ENCODE data around the gene ZBTB32.

Gene ZBTB32

DNA sequence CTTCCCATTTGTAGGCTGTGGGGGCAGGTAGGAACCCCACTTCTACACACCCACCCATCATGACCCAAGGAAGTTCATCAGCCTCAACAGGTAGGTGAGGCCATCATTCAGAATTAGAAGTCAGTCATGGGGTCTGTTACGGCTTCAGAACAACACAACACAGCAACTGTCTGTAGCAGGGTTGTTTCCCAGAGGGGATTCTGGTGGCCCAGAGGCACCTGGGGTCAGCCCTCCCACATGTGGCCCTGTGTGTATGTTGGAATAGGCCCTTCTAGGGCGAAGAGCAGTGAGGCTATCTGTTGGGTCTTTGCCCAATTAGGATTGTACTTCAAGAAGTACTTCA lies 34.5 kb downstream of the ZBTB32 start:
- no peak for DNase-seq

DNA sequence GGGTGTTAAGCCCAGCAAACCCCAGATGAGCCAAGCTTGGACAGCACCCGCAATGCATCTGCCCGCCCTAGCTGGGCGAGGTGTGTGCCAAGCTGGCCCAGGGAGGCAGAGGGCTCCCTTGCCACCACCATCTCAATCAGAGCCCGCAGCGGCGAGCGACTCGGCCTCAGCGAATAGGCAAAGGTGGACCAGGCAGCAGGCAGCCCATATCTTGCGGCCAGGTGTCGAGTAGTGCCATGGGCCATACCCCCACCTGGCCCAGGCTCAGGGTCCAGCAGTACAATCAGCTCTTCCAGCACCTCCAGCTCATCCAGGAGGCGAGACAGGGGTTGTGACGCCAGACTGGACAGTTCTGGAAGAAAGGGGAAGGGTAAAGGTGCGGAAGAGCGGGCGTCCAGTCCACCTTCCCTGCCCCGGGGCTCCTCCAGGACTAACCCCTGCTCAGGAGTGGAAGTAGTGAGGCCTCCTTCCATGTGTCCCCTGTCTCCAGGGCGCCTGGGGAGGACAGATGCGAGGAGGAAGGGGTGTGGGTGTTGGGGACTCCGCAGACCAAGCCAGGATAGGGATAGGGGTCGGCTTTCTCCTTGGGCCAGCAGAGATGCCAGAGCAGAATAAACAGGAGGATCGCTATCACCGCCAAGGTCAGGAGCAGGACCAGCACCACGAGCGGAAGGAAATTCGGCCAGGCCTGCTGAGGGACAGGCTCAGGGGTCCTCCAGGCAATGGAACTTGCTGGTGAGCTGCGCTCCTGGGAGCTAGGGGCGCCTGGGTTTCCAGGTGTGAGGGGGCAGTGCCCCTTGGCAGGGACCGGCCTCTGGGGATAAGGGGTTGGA lies 35.1 kb downstream of the ZBTB32 start:
- no peak for DNase-seq

DNA sequence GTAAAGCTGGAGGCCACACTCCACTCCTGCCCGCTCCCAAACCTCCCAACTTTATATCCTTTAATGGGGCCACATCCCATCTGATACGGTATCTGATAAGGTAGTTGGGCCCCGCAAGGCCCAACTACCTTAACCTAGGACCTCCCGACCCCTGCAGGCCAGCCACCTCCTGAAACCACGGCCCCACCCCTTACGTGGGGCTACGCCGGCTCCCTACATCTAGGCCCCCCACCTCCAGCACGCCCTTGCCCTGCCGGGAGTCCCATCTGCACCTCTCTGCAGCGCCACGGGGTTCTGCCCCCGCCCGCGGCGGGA lies 35.7 kb downstream of the ZBTB32 start:
- DNase-seq = no peak

DNA sequence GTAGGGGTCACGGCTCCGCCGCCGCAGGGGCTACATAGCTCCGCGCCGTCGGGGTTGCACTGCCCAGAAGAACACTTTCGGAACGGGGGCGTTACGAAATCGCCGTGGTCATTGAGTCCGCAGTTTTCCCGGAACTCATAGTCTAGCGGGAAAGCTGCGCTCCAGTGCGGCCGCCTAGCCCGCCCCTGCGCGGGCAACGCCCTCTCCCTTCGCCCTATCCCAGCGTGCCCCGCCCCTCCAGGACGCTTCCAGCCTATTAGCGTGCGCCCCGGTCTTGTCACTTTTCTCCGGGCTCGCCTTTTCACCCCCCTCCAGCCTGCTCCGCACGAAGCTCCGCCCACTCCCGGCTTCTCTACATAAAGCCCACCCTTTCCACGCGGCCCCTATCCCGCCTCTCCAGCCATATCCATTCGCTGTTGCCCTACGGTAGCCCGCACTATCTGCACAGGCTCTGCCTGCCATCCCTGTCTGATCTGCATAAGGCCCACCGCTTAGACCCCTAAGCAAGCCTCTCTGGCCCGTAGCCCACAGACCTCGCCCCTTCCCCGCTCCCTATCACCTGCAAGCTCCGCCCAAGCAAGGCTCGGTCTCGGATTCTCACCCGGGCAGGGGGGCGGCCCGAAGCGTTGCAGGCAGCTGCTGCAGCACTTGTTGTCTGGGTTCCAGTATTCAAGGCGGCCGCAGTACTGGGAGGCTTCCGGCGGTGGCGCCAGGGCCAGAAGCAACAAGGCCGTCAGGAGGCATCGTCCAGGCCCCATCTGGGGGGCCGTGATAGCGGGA lies 36.3 kb downstream of the ZBTB32 start:
- peak; percentile 97 for DNase-seq

DNA sequence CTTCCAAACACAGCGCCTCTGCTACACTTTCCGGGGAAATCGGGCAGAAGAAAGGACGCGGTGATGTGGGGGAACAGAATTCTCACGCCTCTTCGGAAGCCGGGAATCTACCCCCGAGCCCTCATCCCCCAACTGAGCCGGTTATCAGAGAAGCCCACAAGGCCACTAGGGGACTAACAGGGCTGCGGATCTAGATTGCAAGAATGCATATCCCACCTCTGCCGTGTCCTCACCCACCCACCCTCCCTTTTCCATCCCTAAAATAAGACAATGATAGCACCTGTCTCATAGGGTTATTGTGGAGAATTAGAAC lies 36.8 kb downstream of the ZBTB32 start:
- DNase-seq = no peak

DNA sequence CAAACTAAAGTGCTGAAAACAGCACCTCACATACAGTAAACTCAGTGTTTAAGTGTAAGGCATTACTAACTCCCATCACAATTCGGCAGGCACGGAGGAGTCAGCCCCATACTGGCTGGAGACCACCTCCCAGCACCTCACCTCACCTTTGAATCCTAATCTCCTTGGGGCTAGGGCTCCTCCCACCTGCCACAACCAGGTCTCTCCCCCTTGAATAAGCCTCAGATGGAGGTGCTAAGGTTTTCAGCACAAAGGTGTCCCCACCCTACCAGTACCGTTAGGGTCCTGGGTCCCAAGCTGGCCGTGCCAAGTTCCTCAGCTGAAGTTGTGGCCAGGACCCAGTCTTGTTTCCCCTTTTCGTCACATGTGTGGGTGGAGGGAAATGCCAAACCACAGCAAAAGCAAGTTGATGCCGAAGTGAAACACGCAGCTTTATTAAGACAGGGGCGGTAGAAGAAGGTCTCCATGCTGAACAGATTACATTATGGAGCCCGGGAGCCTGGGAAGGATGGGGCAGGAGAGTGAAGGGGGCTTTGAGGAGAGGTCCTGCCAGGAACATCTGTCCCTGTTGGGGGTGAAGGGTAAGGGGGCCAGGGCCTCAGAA lies 37.9 kb downstream of the ZBTB32 start, which contains the start of gene IGFLR1:
IGFLR1 (minus strand) TSS at position 332 of the 604 bp plus-strand sequence. CDS start 1,272 bp downstream, outside the sequence.
- peak; percentile 82 for DNase-seq

DNA sequence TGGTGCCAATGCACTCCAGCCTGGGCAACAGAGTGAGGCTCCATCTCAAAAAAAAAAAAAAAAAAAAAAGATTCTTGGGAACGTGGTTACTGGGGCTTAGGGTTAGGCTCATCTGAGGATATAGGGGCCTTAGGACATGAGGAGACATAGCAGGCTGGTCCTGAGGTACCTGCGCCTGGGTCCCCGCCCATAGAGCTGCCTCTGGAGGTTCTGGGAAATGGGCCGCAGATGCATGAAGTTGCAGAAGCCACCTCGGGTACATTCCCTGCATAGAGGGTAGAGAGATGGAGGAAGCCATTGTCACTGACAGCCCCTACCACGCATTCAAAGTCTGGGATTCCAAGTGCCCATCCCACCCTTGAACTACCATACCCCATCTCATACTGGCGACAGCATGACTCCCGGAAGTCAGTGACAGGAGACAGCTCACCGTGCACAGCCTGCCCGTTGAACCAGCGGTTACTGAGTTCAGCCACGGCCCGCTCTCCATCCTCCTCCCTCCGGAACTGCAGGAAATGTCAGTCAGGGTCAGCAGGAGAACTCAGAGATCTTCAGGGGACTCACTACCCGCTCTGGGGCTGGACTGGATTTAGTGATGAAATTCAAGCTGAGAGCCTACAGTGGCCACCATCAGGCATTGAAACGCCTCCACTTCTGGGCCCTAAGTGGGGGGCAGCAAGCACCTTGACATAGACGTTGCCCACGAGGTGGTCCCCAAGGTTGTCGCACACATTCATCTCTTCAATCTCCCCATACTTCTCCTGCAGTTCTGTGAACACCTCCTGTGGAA lies 39.5 kb downstream of the ZBTB32 start:
- no peak for DNase-seq

DNA sequence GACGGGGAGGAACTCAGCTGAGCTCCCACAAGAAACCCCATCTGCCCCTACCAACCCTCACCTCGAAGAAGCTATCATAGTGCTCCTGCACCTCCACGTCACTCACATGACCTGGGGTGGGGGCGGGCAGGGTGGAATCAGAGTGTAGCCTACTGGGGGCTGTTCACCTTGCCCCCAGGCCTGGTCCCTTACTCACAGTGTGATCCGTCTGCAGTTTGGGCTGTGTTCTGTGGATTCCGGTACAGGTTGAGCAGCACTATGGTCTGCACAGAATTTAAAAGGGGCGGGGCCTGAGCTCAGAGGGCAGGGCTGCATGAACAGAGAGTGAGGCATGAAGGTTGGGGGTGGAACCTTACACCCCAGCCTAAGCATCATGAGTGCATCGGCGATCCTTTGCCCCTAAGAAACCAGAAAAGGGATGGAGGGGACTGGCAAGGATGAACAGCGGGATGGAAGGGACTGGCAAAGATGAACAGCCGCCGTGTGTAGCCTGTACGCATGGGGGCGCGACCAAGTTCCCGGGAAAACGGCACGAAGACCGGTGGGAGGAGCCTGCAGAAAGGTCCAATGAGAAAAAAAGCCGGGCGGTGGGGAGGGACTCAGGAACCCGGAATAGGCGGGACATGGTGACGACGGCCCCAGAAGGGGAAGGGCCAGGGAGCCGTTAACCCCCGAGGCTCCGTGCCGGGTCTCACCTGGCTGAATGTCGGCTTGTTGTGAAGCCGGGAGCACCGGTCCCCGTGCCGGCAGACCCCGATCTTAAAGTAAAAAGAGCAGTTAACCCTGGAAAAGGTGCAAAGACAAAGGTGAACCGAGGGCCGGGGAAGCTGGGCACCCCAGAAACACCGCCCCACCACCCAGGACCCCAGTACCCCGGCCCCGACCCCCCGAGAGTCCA lies 40.3 kb downstream of the ZBTB32 start:
- peak; percentile 92 for DNase-seq

DNA sequence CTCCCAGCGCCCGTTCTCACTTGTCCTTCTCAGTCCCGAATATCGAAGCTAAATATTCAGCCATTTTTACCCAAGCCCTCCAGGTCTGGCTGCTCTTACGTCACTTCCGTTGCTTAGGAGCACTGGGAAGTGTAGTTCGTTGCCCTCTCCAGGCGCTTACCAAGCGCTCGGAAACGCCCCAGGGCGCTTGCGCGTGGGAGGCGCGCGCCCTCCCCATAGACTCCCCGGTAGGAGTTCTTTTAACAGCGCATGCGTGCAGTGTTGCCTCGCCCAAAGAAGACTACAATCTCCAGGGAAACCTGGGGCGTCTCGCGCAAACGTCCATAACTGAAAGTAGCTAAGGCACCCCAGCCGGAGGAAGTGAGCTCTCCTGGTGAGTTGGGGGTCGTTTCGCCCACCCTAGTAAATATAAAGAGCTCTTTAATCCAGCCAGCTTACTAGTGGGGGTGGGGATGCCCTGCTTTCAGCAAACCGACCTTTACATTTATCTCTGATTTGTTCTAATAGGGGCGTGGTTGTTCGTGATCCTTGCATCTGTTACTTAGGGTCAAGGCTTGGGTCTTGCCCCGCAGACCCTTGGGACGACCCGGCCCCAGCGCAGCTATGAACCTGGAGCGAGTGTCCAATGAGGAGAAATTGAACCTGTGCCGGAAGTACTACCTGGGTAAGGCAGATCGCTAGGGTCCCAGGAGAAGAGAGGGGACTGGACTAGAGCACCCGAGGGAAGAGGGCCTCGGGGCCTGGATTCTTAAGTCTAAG lies 41.1 kb downstream of the ZBTB32 start, which contains the start of the genes PSENEN and U2AF1L4:
PSENEN (plus strand) TSS at position 324 of the 759 bp plus-strand sequence; CDS start at position 604, 280 bp downstream.
U2AF1L4 (minus strand) TSS at position 91 of the 759 bp plus-strand sequence; CDS start at position 64, 27 bp downstream.
- DNase-seq = peak; percentile 94

DNA sequence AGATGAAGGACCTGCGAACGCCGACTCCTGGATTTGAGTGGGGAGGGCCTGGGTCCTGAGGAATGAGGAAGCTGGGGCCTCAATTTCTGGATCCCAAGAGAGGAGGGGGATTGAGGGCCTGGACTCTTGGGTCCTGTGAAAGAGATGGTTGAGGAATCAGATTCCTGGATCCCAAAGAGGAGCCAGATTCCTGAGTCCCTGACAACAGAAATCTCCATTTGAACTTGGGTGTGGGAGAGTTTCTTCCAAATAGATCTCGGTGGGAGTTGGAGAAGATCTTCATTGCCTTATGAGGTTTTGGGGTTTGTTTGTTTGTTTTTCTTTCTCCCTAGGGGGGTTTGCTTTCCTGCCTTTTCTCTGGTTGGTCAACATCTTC lies 41.7 kb downstream of the ZBTB32 start:
- DNase-seq = no peak

DNA sequence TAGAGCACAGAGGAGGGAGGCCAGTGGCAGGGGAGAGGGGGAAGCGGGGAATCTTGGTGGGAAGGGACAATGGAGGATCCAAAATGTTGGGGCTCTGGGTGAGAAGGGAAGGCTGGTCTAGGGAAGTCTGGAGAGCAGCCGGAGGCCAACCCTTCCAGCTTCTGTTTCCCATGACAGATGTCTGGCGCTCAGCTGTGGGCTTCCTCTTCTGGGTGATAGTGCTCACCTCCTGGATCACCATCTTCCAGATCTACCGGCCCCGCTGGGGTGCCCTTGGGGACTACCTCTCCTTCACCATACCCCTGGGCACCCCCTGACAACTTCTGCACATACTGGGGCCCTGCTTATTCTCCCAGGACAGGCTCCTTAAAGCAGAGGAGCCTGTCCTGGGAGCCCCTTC lies 42.2 kb downstream of the ZBTB32 start:
- DNase-seq = no peak

DNA sequence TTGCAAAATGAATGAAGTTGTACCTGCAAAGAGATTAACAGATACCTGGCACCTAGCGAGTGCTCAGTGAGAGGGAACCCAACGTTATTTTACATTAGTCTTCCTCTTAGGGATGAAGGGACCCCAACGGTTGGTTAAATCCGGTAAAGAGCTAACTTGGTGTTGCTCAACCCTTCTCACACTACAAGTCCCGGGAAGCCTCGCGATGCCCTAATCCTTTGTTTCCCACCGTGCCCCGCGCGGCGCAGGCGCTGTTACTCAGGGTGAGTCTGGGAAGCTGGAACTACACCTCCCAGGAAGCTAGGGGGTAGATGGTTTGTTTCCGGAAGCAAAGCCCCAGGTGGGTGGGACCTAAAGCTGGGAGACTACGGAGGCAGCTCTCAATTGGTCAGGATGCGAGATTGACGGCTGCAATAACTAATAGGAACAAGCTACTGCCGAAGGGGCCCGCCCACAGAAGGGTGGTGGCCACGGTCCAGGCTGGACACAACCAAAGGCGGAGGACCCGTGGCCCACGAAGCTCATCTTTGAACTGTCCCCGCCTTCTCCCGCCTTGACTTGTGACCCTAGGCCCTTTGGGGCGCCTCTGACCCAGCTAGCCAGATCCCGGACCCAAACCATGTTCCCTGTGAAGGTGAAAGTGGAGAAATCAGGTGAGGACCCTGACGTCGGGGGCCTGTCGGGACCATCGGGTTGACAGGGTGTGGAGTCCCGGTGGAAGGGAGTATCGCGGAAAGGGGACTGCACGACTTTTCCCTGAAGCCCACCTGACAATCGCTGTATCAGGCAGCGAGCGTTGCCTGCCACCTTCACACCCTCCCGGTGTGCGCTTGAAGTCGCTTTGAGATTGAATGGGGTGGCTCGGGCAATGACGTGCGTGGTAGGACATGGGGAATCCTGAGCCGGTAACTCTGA lies 44.0 kb downstream of the ZBTB32 start, which contains the start of gene LIN37:
LIN37 (plus strand) TSS at position 471 of the 915 bp plus-strand sequence; CDS start at position 620, 149 bp downstream.
- DNase-seq = peak; percentile 96

DNA sequence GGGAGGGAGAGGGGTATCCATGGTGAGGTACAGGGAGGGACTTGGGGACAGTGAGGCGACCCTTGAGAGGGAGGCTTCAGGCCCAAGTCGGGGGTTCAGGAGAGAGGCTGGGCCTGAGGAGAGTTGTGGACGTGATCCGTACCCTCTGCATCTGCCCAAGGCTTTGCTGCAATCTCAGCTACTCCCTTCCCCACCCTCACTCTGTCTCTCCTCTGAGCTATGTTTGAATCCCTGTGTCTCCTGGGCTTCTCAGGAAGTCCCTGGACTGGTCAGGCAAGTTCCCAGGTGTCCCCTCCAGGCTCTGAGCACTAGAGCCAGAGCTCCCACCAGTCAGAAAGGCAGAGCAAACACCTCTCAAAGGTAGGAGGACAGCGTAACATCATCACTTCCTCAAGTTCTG lies 45.8 kb downstream of the ZBTB32 start:
- DNase-seq = no peak

DNA sequence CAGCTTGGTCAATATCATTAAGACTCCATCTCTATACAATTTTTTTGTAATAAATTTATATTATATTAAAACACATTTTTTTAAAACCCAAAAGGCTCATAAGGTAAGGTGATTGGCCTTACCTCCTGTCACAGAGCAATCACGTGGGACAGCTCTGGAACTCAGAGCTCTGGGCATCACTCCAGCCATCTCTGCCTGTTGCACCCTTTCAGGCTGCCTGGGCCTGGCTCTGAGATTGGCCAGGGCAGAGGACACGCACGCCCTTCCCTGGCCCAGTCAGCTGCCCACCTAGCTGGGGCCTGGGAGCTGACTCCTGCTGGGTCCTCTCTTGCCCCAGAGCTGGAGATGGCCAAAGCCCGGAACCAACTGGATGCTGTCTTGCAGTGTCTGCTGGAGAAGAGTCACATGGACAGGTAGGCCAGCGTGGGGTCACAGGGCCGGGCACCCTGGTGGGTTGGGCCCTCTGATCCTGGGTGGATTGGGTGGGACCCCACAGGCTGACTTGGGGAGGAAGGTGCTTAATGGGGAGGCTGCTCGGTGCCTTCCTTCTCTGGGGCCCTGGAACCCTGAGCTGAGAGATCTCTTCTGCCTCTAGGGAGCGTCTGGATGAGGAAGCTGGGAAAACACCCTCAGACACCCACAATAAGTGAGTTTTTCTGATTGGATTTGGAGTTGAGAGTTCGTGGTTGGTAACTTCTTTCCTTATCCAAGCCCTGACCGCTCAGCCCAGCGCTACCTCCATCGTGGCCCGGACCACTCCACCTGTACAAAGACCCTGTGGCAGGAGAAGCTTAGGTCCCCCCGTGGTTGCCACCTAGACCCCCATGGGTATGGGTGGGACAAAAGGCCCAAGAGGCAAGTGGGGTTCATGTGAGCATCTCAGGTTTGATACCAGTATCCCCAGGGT lies 47.7 kb downstream of the ZBTB32 start:
- DNase-seq = no peak

DNA sequence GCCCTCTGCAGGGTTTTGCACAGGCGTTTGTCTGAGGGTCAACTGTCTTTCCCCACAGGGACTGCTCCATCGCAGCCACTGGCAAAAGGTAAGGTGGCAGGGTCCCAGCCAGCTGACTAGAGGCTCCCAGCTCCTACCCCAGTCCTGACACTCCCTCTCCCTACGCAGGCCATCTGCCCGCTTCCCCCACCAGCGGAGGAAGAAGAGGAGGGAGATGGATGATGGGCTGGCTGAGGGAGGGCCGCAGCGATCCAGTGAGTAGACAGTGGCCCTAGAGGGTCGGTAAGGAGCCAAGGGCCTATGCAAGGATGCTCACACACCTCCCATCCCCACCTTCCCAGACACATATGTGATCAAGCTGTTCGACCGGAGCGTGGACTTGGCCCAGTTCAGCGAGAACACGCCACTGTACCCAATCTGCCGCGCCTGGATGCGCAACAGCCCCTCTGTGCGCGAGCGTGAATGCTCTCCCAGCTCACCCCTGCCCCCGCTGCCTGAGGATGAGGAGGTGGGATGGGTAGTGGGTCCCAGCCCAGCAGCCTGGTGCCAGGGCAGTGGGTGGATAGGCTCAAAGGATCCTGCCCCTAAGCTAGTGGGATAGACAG lies 48.5 kb downstream of the ZBTB32 start:
- no peak for DNase-seq

DNA sequence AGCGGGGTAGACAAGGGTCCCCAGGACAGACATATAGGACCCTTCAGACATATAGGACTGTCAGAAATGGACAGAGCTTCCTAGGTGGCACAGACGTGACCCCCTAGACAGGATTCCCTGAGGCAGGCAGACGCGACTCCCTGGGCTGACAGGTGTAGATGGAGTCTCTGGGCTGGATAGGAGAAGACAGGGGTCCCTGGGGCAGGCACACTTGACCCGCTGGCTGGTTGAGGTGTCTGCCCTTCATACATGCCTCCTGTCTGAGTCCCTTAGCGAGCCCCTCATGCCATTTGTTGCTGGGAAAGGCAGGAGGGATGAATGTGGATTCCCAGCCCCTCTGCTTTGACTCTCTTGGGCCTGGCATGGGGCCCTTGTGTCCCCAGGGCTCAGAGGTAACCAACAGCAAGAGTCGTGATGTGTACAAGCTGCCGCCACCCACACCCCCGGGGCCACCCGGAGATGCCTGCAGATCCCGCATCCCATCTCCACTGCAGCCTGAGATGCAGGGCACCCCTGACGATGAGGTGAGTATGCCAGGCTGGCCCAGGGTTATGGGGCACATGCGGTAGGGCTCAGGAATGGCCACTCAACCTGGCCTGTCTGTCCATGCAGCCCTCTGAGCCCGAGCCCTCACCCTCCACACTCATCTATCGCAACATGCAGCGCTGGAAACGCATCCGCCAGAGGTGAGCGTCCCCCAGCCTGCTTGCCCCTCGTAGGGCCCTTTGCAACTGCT lies 49.4 kb downstream of the ZBTB32 start:
- DNase-seq = no peak

DNA sequence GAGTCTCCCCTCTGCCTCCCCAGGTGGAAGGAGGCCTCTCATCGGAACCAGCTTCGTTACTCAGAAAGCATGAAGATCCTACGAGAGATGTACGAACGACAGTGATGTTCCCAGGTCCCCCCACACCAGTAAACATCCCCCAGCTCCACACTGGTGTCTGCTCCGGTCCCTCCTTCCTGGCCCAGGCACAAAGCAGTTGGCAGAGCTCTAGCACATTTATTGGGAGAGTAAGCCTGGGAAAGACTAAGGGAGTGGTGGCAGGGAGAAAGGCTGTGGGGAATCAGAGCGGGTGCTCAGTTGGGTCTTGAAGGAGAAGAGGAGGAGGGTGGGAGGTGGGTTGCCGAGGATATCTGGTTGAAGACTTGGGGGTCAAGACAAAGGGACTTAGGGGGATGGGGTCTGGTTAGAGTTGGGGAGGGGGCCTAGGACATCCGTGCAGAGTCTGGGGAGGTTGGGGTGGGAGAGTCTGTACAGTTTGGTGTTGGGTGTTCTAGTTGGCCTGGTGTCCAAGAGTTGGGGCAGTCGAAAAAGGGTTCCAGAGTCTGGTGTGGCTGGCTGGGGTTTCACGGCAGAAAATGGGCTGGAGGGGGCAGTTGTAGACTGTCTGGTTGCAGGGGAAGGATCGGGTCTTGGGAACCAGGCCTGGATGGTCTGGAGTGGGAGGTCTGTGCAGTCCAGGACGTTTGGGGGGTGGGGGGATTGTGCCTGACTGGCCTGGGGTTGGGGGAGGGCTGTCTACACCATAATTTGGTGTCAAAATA lies 50.2 kb downstream of the ZBTB32 start:
- DNase-seq = no peak

Data from activated CD8-positive, alpha-beta memory T cell treated with anti-CD3 and anti-CD28 coated beads, Interleukin-2, amount 50 U/mL, for 48 hours (primary cell).